ENCODE results near the gene AMZ1.

The AMZ1 gene

DNA sequence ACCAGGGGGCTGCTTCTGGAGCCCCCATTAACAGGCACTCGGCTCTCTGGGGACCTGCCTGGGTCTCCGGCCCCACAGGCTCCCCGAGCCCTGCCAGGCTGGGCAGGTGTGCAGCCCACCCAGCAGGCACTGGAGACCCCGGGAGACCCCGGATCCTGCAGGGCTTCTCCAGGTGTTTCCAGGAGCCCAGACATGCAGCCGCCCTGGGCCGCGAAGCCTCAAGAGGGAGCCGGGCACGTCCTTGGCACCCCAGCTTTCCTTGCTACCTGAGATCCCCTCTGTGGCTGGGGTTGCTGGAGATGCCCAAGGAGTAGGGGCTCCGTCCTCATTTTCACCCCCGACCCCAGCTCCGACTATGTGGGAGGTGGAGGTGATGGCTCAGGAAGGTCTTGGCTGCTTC, 7.7 kb upstream of the AMZ1 start:
- no peak overlapping the region for H3K4me3 ChIP-seq (ENCODE audit: insufficient read depth, low read depth, low read length)
- H3K4me1 ChIP-seq (ENCODE audit: control insufficient read depth, insufficient read depth, low read length), result no peaks in the 10 kb centered on the region
- WGBS, 2 experiments, result 93 to 95% methylated on average over 13 of the region's 13 CpGs
- H3K9me3 ChIP-seq (ENCODE audit: control insufficient read depth, low read length), result no peaks in the 10 kb centered on the region
- H3K27me3 ChIP-seq (ENCODE audit: control insufficient read depth, insufficient read depth, low read length, poor library complexity, severe bottlenecking), result no peaks in the 10 kb centered on the region
- H3K36me3 ChIP-seq (ENCODE audit: control insufficient read depth, insufficient read depth, low read length), result no peaks in the 10 kb centered on the region
- no peak overlapping the region for H3K27ac ChIP-seq (ENCODE audit: insufficient read depth, low read depth, low read length, poor library complexity, severe bottlenecking)

DNA sequence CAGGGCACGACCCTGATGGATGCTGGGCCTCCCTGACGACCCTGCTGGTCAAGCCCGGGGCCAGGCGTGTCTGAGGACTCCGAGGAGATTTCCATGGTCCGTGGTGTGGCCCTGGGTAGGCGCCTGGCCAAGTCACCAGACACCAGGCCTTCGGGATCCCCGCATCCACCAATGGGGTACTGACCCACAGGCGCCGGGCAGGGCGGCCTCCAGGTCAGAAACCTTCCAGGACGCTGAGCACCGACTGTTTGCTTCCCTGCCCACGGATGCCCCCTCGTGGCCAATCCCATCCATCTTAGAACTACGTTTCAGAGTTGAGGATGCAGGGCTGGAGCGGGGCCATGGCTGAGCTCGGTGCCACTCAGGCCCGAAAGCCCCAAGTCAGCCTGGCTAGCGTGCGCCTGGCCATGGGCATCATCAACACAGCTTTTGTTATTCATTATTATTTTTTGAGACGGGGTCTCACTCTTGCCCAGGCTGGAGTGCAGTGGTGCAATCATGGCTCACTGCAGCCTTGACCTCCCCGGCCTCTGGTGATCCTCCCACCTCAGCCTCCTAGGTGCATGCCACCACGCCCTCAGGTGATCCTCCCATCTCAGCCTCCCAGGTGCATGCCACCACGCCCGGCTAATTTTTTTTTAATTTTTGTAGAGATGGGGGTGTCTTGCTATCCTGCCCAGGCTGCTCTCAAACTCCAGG, 7.1 kb upstream of the AMZ1 start:
- no peaks in the 10 kb centered on the region for H3K9me3 ChIP-seq (ENCODE audit: control insufficient read depth, low read length)
- no peaks in the 10 kb centered on the region for H3K4me1 ChIP-seq (ENCODE audit: control insufficient read depth, insufficient read depth, low read length)
- no peak overlapping the region for H3K27ac ChIP-seq (ENCODE audit: insufficient read depth, low read depth, low read length, poor library complexity, severe bottlenecking)
- no peaks in the 10 kb centered on the region for H3K36me3 ChIP-seq (ENCODE audit: control insufficient read depth, insufficient read depth, low read length)
- H3K4me3 ChIP-seq (ENCODE audit: insufficient read depth, low read depth, low read length), result no peak overlapping the region
- 51 to 55% methylated on average over 27 of the region's 27 CpGs for WGBS, 2 experiments
- peaks cover 1% of the 10 kb centered on the region for H3K27me3 ChIP-seq (ENCODE audit: control insufficient read depth, insufficient read depth, low read length, poor library complexity, severe bottlenecking)

DNA sequence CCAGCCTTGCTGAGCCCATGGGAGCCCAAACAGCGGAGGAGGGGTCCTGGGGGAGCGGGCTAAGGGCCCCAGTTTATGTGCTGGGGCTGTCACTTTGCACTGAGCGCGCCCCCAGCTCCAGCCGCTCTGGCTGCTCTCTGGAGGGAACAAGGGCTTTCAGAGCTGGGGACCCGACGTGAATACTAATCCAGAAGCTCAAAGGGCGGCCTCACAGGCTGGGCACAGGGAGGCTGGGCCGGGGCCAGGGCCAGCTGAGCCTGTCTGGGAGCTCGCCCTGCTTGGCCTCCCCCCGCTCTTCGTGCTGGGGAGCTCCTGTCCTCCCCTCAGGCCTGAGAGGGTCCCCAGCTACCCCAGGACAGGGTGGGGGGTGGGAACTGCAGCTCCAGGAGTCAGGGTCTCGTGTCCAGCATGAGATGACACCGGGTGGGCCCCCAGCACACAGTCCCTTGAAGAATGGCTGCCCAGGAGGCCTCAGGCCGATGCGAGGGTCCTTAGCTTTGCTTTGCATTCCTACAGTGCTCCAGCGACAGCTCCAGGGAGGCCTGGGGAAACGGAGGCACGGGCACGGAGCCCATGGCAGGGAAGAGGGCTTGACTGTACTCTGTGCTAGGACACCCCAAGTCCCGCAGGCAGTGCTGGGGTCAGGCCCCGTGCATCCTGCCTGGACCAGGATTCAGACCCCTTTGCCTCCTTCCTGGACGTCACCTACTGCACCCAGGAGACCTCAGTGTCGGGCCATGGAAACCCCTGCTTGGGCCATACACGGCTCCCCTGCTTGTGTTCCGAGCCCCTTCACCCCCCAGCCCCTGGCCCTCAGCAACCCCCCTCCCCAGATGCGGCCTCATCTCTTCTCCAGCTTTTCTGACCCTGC, 5.8 kb upstream of the AMZ1 start:
- WGBS, 2 experiments, result 89% methylated on average over 27 of the region's 27 CpGs
- Histone ChIP-seq H3K27ac (ENCODE audit: insufficient read depth, low read depth, low read length, poor library complexity, severe bottlenecking) (no peak overlapping the region), H3K36me3 (ENCODE audit: control insufficient read depth, insufficient read depth, low read length) (no peaks in the 10 kb centered on the region), H3K9me3 (ENCODE audit: control insufficient read depth, low read length) (no peaks in the 10 kb centered on the region), H3K4me1 (ENCODE audit: control insufficient read depth, insufficient read depth, low read length) (no peaks in the 10 kb centered on the region), H3K4me3 (ENCODE audit: insufficient read depth, low read depth, low read length) (no peak overlapping the region), H3K27me3 (ENCODE audit: control insufficient read depth, insufficient read depth, low read length, poor library complexity, severe bottlenecking) (peaks cover 13% of the 10 kb centered on the region)

DNA sequence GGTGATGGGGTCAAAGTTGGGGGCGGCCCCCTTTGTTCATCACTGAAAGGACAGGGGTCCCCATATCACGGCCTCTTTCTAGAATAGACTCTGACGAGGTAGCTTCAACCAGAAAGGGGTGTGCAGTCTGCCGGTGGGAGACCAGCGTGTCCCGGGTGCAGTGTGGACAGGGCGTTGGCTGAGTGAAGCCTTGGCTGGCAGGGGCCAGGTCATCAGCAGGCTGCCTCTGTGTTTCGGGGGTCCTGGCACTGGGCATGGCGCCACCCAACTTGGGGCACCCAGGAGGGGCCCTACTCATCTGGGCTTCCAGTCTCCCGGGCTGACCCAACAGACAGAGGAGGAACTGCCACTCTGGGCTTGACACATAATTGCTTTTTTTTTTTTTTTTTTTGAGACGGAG, 3.5 kb upstream of the AMZ1 start:
- H3K4me3 ChIP-seq (ENCODE audit: insufficient read depth, low read depth, low read length), result no peak overlapping the region
- no peaks in the 10 kb centered on the region for H3K9me3 ChIP-seq (ENCODE audit: control insufficient read depth, low read length)
- H3K27me3 ChIP-seq (ENCODE audit: control insufficient read depth, insufficient read depth, low read length, poor library complexity, severe bottlenecking), result peaks cover 37% of the 10 kb centered on the region
- H3K36me3 ChIP-seq (ENCODE audit: control insufficient read depth, insufficient read depth, low read length), result no peaks in the 10 kb centered on the region
- WGBS, 2 experiments, result 89 to 90% methylated on average over 10 of the region's 11 CpGs
- H3K4me1 ChIP-seq (ENCODE audit: control insufficient read depth, insufficient read depth, low read length), result peaks cover 7% of the 10 kb centered on the region
- no peak overlapping the region for H3K27ac ChIP-seq (ENCODE audit: insufficient read depth, low read depth, low read length, poor library complexity, severe bottlenecking)

DNA sequence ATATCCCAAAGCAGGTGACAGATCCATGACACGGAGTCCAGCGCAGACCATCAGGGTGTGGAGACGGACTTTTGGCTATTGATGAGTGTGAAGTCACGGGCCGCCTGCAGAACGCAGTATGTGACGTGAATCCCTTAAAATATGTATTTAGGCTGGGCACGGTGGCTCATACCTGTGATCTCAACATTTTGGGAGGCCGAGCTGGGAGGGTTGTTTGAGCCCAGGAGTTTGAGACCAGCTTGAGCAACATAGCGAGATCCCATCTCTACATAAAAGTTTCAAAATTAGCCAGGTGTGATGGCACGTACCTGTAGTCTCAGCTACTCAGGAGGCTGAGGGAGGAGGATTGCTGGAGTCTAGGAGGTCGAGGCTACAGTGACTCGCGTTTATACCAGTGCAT, 1.9 kb upstream of the AMZ1 start:
- Histone ChIP-seq H3K4me1 (ENCODE audit: control insufficient read depth, insufficient read depth, low read length) (peaks cover 7% of the 10 kb centered on the region), H3K36me3 (ENCODE audit: control insufficient read depth, insufficient read depth, low read length) (no peaks in the 10 kb centered on the region), H3K9me3 (ENCODE audit: control insufficient read depth, low read length) (no peaks in the 10 kb centered on the region), H3K27me3 (ENCODE audit: control insufficient read depth, insufficient read depth, low read length, poor library complexity, severe bottlenecking) (peaks cover 48% of the 10 kb centered on the region), H3K27ac (ENCODE audit: insufficient read depth, low read depth, low read length, poor library complexity, severe bottlenecking) (no peak overlapping the region), H3K4me3 (ENCODE audit: insufficient read depth, low read depth, low read length) (no peak overlapping the region)
- 94 to 95% methylated on average over 14 of the region's 14 CpGs for WGBS, 2 experiments

DNA sequence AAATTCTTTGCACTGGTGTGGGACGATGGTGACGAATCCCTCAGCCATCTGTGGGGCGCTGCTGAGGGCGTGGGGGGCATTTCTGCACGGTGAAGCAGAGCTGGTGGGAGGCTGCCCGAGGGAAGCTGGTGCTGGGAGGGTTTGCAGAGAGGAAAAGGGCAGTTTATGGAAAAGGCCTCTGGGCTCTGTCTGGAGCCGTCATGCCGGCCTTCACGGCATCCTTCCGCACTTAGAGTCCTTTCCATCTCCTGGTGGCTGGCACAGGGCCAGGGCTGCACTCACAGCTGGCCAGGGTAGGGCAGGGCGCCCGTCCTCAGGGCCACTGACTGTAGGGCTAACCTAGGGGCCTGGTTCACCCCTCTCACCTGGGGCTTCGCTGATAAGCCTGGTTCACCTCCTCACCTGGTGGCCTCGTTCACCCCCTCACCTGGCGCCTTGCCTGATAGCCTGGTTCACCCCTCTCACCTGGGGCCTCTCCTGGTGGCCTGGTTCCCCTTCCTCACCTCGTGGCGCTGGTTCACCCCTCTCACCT, 598 bp upstream of the AMZ1 start:
- Histone ChIP-seq H3K9me3 (ENCODE audit: control insufficient read depth, low read length) (no peaks in the 10 kb centered on the region), H3K27me3 (ENCODE audit: control insufficient read depth, insufficient read depth, low read length, poor library complexity, severe bottlenecking) (peaks cover 48% of the 10 kb centered on the region), H3K4me3 (ENCODE audit: insufficient read depth, low read depth, low read length) (no peak overlapping the region), H3K4me1 (ENCODE audit: control insufficient read depth, insufficient read depth, low read length) (peaks cover 7% of the 10 kb centered on the region), H3K27ac (ENCODE audit: insufficient read depth, low read depth, low read length, poor library complexity, severe bottlenecking) (no peak overlapping the region), H3K36me3 (ENCODE audit: control insufficient read depth, insufficient read depth, low read length) (no peaks in the 10 kb centered on the region)
- WGBS, 2 experiments, result 83 to 84% methylated on average over 17 of the region's 17 CpGs

DNA sequence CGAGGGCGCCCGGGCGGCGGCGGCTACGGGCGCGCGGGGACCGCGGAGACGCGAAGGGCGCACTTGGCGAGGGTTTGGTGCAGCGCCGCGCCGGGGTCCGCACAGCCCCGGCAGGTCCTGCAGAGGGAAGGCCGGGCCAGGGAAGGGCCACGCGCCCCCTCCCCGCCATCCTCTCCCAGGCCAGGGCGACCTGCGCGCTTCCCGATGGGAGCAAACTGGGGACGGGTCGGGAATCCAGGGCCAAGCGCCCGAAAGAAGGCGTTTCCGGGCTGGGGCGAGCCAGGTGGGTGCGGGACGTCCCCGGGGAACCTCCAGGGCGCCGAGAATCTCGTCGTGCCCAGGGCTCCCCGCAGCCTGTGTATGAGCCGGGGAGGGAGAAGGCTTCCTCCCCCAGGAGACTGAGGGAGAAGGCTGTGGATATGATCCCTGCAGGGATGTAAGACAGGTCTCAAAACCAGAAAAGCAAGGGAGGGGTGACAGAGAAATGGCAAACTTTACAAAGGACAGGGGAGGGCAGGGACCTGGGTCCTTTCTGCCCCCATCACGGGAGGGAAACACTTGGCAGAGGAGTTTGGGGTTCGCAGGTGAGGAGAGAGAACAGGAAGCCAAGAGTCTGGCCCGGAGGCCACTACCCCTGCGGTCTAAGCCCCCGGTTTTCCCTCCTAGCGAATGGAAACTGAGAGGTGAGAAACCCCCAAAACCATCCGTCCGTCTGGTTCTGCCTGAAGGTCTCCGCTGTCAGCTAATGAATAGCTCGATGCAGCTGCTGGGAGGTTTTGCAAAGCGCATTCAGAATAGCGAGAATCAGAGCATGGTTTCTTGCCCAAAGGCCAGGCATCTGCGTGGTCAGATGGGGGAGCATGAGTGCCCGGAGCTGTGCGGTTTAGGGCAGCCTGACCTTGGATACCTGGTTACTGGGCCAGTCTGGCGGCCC, 674 bp downstream of the AMZ1 start:
- Histone ChIP-seq H3K9me3 (ENCODE audit: control insufficient read depth, low read length) (no peaks in the 10 kb centered on the region), H3K4me3 (ENCODE audit: insufficient read depth, low read depth, low read length) (peak overlapping the region; percentile 22), H3K27ac (ENCODE audit: insufficient read depth, low read depth, low read length, poor library complexity, severe bottlenecking) (no peak overlapping the region), H3K4me1 (ENCODE audit: control insufficient read depth, insufficient read depth, low read length) (peaks cover 7% of the 10 kb centered on the region), H3K27me3 (ENCODE audit: control insufficient read depth, insufficient read depth, low read length, poor library complexity, severe bottlenecking) (peaks cover 48% of the 10 kb centered on the region), H3K36me3 (ENCODE audit: control insufficient read depth, insufficient read depth, low read length) (no peaks in the 10 kb centered on the region)
- 22% methylated on average over 62 of the region's 62 CpGs for WGBS, 2 experiments

DNA sequence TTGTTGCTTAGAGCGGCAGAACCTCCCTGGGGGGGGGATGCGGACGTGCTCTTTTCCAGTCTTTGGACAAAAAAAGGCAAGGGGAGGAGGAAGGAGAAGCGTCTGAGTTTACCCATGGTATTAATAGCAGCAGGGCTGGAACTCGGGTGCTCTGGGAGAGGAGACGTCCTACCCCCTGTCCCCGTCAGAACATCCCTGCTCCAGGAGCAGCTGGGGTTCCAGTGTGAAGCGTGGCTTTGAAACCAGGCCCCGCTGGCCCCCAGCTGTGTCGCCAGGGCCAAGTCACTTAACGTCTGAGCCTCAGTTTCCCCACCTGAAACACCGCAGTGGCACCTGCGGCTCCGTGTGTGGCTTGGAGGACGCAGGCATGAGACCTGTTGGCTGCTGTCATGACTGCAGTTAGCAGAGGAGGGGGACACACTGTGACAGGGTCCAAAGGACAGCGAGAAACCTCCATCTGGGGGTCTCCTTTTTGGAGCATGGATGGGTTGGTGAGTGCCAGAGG, 1.4 kb downstream of the AMZ1 start:
- no peaks in the 10 kb centered on the region for H3K9me3 ChIP-seq (ENCODE audit: control insufficient read depth, low read length)
- H3K4me1 ChIP-seq (ENCODE audit: control insufficient read depth, insufficient read depth, low read length), result peaks cover 7% of the 10 kb centered on the region
- no peak overlapping the region for H3K4me3 ChIP-seq (ENCODE audit: insufficient read depth, low read depth, low read length)
- peaks cover 48% of the 10 kb centered on the region for H3K27me3 ChIP-seq (ENCODE audit: control insufficient read depth, insufficient read depth, low read length, poor library complexity, severe bottlenecking)
- WGBS, 2 experiments, result 88 to 89% methylated on average over 16 of the region's 16 CpGs
- H3K27ac ChIP-seq (ENCODE audit: insufficient read depth, low read depth, low read length, poor library complexity, severe bottlenecking), result no peak overlapping the region
- no peaks in the 10 kb centered on the region for H3K36me3 ChIP-seq (ENCODE audit: control insufficient read depth, insufficient read depth, low read length)

DNA sequence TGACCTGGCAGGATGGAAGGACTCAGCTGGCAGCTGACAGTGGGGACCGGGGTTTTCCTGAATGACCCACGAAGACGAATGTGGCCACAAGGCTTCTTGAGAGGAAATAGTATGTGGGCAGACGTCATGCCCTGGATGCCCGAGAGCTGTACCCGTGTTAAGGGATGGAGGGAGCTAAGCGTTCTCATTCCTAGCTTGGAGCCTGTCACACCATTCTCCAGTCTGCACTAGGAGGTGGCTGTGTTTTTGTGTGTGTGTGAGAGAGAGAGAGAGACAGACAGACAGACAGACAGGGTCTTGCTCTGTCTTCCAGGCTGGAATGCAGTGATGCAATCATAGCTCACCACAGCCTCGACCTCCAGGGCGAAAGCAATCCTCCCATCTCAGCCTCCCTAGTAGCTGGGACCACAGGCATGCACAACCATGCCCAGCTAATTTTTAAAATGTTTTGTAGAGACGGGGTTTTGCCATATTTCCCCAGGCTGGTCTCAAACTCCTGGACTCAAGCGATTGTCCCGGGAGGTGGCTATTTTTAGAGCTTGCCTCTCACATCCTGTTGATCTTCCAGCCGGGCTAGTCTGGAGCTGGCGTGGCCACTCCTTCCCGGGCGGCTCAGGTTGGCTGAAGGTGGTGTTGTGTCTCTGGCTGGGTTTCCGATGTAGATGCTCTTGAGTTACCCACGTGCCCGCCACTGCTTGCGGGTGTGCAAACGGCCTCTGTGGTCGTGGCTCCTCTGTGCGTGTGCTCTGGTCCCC, 2.1 kb downstream of the AMZ1 start:
- peaks cover 48% of the 10 kb centered on the region for H3K27me3 ChIP-seq (ENCODE audit: control insufficient read depth, insufficient read depth, low read length, poor library complexity, severe bottlenecking)
- no peaks in the 10 kb centered on the region for H3K9me3 ChIP-seq (ENCODE audit: control insufficient read depth, low read length)
- no peaks in the 10 kb centered on the region for H3K36me3 ChIP-seq (ENCODE audit: control insufficient read depth, insufficient read depth, low read length)
- no peak overlapping the region for H3K27ac ChIP-seq (ENCODE audit: insufficient read depth, low read depth, low read length, poor library complexity, severe bottlenecking)
- H3K4me3 ChIP-seq (ENCODE audit: insufficient read depth, low read depth, low read length), result no peak overlapping the region
- 90 to 92% methylated on average over 23 of the region's 23 CpGs for WGBS, 2 experiments
- peaks cover 7% of the 10 kb centered on the region for H3K4me1 ChIP-seq (ENCODE audit: control insufficient read depth, insufficient read depth, low read length)

Data from ectodermal cell (in vitro differentiated cells).